DMS114 treated with DMSO at 0.1 percent for 48 hours (cell line): Measurements from ENCODE around the gene C19orf85.
"Not testable (repeated sequence)": the region's sequence is repeated elsewhere in the genome, so short reads cannot be mapped to it uniquely, and the experiment has no call there.

Experiments
- DNase-seq: peaks from one replicate; lab custom pipeline; 2025; ENCODE audit not compliant: unreplicated experiment; lab: John Stamatoyannopoulos, UW

The C19orf85 gene

DNA sequence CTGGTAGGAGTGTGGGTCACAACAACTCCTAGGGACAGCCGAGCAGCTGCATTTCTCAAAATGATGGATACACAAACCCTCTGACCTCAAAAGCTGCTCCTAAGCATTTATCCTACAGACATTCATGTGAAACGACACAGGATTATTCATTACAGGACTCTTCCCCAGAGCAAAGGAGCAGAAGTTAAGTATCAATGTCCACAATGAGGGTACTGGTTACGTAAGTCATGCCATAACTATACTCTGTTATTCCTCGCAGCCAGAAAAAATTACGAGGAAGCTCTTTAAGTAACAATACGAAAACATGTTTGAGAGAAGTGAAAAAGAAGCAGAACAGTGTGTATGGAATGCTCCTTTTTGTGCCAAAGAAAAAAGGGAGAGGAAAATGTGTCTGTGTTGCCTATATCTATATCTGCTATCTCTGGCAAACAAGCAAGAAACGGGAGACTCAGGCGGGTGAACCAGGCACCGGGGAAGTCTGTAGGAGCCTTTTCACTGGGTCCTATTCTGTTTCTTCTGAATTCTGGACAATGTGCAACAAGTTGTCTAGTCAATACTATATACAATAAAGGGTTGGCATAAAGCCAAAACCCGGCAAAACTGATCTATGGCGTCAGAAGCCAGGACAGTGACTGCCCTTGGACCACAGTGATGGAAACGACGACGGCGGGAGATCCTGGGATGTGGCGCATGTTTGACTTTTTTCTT, 4.4 kb downstream of the C19orf85 start:
- DNase-seq = no peak

DNA sequence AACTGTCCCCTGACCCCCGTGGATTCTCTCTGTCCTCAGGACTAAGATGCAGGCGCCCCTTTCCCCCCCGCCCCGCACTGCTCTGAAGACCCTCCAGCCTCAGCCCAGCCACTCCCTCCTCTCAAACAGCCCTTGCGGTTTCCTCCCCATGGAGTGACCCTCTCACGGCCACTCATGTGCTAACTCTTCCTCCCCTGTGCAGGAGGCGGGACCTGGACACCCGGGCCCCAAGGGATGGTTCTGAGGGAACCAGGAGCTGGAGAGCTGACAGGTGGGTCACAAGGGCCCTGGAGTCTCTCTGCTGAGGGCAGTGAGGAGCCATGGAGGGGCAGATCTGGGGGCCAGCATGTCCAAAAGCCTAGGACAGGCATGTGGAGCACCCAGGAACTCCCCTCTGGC, 5.0 kb downstream of the C19orf85 start:
- DNase-seq = no peak

- no peak for DNase-seq
Observed at GRCh38 chr19:55457683-55458457, 6.7 kb downstream of the C19orf85 start.

GRCh38 chr19:55456347-55456746, 8.2 kb downstream of the C19orf85 start:
- no peak for DNase-seq

DNA sequence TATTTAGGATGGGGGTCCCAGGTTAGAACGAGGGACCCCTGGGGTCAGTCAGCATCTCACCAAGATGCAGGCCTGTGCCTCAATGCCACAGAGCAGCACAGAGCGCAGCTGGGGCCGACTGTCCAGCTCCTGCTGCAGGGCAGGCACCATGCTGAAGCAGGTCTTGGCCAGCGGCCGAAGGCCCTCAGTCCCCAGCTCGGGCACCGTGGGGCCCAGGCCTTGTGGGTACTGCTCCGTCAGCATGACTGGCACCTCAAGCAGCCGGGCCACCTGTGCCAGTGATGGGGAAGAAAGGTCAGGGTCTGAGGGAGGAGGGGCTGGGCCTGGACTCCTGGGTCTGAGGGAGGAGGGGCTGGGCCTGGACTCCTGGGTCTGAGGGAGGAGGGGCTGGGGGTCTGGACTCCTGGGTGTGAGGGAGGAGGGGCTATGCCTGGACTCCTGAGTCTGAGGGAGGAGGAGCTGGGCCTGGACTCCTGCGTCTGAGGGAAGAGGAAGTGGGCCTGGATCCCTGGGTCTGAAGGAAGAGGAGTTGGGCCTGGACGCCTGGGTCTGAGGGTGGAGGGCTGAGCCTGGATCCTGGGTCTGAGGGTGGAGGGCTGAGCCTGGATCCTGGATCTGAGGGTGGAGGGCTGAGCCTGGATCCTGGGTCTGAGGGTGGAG, 8.8 kb downstream of the C19orf85 start:
- no peak for DNase-seq

DNA sequence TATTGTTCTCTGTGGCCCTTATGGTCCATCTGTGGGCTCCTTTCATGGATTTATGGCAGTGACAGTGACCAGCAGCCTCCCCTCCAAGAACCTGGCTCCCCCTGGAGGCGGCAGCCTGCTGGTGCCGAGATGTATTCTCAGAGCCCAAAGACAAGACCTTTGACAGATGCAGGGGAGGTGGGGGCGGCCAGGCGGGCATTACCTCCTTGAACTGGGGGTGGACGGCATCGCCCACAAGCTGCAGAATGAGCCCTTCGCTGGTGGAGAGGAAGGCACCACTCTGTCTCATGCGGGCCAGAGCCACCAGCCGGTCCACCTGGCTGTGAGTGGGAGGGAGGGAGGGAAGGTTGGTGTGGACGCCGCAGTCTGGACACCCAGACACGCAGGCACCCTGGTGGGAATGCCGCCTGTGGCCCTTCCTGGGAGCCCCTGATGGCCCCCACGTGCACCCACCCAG, 9.7 kb downstream of the C19orf85 start:
- no peak for DNase-seq

GRCh38 chr19:55453511-55454260, 10.9 kb downstream of the C19orf85 start:
- no peak for DNase-seq

GRCh38 chr19:55452749-55453346, 11.7 kb downstream of the C19orf85 start:
- DNase-seq = peak; percentile 64

- DNase-seq = no peak
Observed at GRCh38 chr19:55451965-55452748, 12.4 kb downstream of the C19orf85 start.

DNA sequence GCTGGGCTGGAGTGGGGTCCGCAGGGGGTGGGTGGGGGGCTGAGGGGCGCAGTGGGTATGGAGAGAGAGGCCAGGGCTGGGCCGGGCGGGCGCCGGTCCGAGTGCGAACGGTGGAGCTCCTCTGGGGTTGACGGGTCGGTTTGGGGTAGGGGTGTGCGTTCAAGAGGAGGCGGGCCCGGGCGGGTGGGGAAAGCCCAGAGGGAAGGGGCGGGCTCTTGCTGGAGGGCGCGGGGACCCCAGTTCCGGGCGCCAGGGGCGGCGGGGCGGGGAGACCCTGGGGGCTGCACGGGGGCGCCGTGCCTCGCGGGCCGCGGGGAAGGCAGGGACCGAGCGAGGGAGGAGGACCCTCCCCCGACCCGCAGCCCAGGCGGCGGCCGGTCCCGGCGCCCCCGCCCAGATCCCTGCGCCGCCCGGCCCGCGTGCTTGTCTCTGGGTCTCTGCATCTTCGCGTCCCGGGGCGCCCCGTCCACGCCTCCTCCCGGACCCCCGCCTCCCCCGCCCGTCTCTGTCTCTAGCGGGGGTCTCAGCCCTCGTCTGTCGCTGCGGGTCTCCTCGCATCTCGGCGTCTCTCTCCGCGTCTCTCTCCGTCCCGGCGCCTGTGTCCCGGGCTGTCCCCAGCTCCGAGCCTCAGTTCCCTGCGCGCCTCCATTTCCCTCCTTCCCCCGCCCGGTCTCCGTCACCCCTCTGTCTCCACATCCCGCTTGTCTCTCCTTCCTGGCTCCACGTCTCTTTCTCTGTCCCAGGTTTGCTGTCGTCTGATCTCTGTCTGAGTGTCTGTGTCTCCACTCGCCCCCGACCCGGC, 13.2 kb downstream of the C19orf85 start:
- DNase-seq = no peak

DNA sequence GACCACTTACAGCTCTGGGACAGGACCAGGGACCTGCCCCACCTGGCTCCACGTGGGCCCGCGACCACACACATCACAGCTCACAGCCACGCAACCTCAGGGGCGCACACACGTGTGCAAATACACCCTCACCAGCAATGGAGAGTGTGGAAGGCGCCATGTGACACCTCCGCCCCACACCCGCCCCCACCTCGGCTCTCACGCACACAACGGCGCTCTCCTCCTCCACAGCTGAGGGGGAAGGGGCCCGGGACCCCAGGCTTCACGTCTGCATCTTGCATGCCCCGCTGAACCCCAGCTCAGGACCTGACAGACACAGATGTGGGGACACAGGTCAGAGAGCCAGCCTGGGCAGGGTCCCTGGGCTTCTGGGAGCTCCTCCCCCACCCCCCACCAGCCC, 15.1 kb downstream of the C19orf85 start:
- no peak for DNase-seq

DNA sequence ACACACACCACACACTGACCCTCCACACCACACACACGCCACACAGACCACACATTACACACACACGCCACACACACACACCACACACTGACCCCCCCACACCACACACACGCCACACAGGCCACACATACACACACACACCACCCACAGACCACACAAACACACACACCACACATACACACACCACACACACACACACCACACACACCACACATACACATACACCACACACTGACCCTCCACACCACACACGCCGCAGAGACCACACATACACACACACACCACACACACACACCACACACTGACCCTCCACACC, 16.4 kb downstream of the C19orf85 start:
- DNase-seq = not testable (repeated sequence)

DNA sequence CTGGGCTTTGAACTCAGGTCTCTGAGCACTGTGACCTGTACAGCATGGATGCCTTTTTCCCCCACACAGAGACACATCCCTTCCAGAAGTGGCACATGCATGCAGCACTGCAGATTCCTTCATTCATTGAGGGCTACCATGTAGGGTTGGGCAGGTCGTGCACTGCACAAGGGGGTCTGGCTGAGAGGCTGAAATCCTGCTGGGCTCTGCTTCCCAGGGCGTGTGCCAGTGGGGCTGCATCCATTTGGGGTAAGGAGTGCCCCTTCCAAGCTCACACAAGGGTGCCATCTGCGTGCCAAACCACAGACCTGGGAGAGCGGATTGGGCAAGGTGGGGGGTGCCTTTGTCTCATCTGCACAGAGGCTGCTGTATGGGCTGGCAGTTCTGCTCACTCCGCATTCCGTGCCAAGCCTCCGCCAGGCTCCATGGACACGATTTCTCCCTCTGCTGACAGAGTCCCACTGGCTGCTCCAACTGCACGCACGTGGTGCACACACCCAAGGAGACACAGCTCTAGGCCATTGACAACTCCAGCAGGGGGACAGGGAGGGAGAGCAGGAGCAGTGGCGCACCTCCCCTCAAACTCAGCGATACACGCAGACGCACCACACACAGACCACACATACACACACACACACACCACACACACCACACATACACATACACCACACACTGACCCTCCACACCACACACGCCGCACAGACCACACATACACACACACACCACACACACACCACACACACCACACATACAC, 17.0 kb downstream of the C19orf85 start:
- peak; percentile 59 for DNase-seq

GRCh38 chr19:55446060-55446459, 18.5 kb downstream of the C19orf85 start:
- no peak for DNase-seq

- DNase-seq = no peak
Observed at GRCh38 chr19:55444646-55445045, 19.9 kb downstream of the C19orf85 start.

- DNase-seq = no peak
Observed at GRCh38 chr19:55443824-55444480, 20.6 kb downstream of the C19orf85 start.

- DNase-seq = no peak
Observed at GRCh38 chr19:55443045-55443823, 21.3 kb downstream of the C19orf85 start, which contains the start of gene SHISA7. TSS of gene SHISA7 (minus strand) at chr19:55443300. CDS start at chr19:55442863, 437 bp downstream.
